K562 (cell line): Measurements from ENCODE around the gene DIAPH3. TPM values are rescaled to one million over a fixed set of nuclear protein-coding genes. Genes with fewer than 3 reads are reported as not detected.
"Not testable (repeated sequence)": the region's sequence is repeated elsewhere in the genome, so short reads cannot be mapped to it uniquely, and the experiment has no call there.

ENCODE experiments used
- ATAC-seq: fragments of 200-7000 bp; cut with Tn5 transposase; 3 replicates; pipeline ENCODE4 v1.9.1; 2020; ENCODE audit warnings: moderate library complexity
- BruUV-seq: library from RNA; stranded (reverse); fragments of 400-500 nt; replicated peaks from 2 replicates; lab custom pipeline; 2021; lab: Mats Ljungman, UMichigan
- CTCF ChIA-PET: fragments of 300-600 bp; formaldehyde crosslinking; extraction: SDS; loops from one replicate; lab custom pipeline; 2021; ENCODE audit warnings: low intra/inter-chr PET ratio; lab: Yijun Ruan, JAX
- POLR2A ChIA-PET: fragments of 300-600, 350-650 bp; sonication (Branson Sonifier 250); formaldehyde crosslinking; extraction: SDS; loops from one replicate; lab custom pipeline; 2021; ENCODE audit warnings: antibody characterized with exemption, inconsistent platforms; lab: Yijun Ruan, JAX
- DNase-seq, 4 experiments: peaks; one replicate each; pipeline versions ENCODE4 v3.0.0 to v3.0.0-alpha.2; 2011 to 2018; ENCODE audit warnings: low spot score in 3 of 4, mixed read lengths in 3 of 4; ENCODE audit errors: extremely low read depth in 1 of 4
- FAIRE-seq: peaks from 2 replicates; lab custom pipeline; 2011; peaks lifted over from hg19 to GRCh38; lab: Jason Lieb, UNC
- H2AFZ ChIP-seq: 2 replicates; pipeline ENCODE4 v1.6.0; 2011; ENCODE audit warnings: low read depth, low read length, control low read depth, inconsistent platforms
- H3K27ac ChIP-seq: fragments of 200-600 bp; 3 replicates; pipeline ENCODE4 v1.8.0; 2011; ENCODE audit warnings: low read depth, mild to moderate bottlenecking, control low read depth, inconsistent platforms, low read length, moderate library complexity, mixed read lengths; ENCODE audit errors: extremely low read depth
- H3K27me3 ChIP-seq, 2 experiments: fragments of 300-600 bp in 1 of 2; 2 replicates in 1 of 2; 3 replicates in 1 of 2; pipeline versions ENCODE4 v1.6.0 to v1.8.0; 2011; ENCODE audit warnings: inconsistent platforms in 2 of 2, low read length in 2 of 2, mild to moderate bottlenecking in 1 of 2, mixed read lengths in 1 of 2, moderate library complexity in 1 of 2; ENCODE audit not compliant: control insufficient read depth in 2 of 2, insufficient read depth in 2 of 2
- H3K36me3 ChIP-seq: fragments of 300-600 bp; 3 replicates; pipeline ENCODE4 v1.8.0; 2011; ENCODE audit warnings: mild to moderate bottlenecking, low read length, inconsistent platforms; ENCODE audit not compliant: control insufficient read depth, insufficient read depth
- H3K4me1 ChIP-seq, 2 experiments: fragments of 200-600 bp in 1 of 2; replicated peaks in 1 of 2; 2 replicates in 1 of 2; 3 replicates in 1 of 2; pipeline versions ENCODE4 v1.5.1 to v1.8.0; 2011; ENCODE audit warnings: inconsistent platforms in 2 of 2, low read length in 2 of 2, mild to moderate bottlenecking in 1 of 2, mixed read lengths in 1 of 2, moderate library complexity in 1 of 2; ENCODE audit not compliant: control insufficient read depth in 2 of 2, insufficient read depth in 2 of 2
- H3K4me2 ChIP-seq: 2 replicates; pipeline ENCODE4 v1.6.1; 2011; ENCODE audit warnings: low read length, control low read depth, inconsistent platforms, mixed read lengths; ENCODE audit not compliant: insufficient read depth
- H3K4me3 ChIP-seq: fragments of 200-600 bp; sonication (generic), shearing (Covaris generic); 2 replicates; pipeline ENCODE4 v1.5.1; 2016; ENCODE audit warnings: control low read depth, inconsistent platforms
- H3K79me2 ChIP-seq: fragments of 200-600 bp; 3 replicates; pipeline ENCODE4 v1.8.0; 2011; ENCODE audit warnings: low read length, inconsistent platforms; ENCODE audit not compliant: control insufficient read depth, insufficient read depth
- H3K9ac ChIP-seq, 2 experiments: 2 replicates each; pipeline versions ENCODE4 v1.6.0 to v1.6.1; 2011; ENCODE audit warnings: low read depth in 2 of 2, low read length in 2 of 2, control low read depth in 1 of 2, inconsistent platforms in 1 of 2, mild to moderate bottlenecking in 1 of 2, mixed read lengths in 1 of 2; ENCODE audit not compliant: insufficient read depth in 1 of 2
- H3K9me1 ChIP-seq: one replicate; pipeline ENCODE4 v1.6.0; 2011; ENCODE audit warnings: inconsistent platforms, mild to moderate bottlenecking, low read length, moderate library complexity; ENCODE audit not compliant: control insufficient read depth, insufficient read depth
- H3K9me3 ChIP-seq: replicated peaks from 2 replicates; pipeline ENCODE4 v1.5.1; 2011; ENCODE audit warnings: low read depth, low read length, inconsistent platforms; ENCODE audit not compliant: control insufficient read depth, insufficient read depth
- H4K20me1 ChIP-seq: replicated peaks from 2 replicates; pipeline ENCODE4 v1.6.1; 2011; ENCODE audit warnings: low read length, inconsistent platforms, mixed read lengths; ENCODE audit not compliant: control insufficient read depth, insufficient read depth
- FOXJ2 ChIP-seq: fragments of 200-800 bp; sonication (Bioruptor generic); IDR thresholded peaks from 2 replicates; pipeline ENCODE4 v1.6.1; 2016; ENCODE audit warnings: missing genetic modification characterization, missing compliant biosample characterization
- ZNF76 ChIP-seq: fragments of 250-450 bp; sonication (Bioruptor Pico); IDR thresholded peaks from 2 replicates; pipeline ENCODE4 v1.4.0; 2020; ENCODE audit warnings: mild to moderate bottlenecking, moderate library complexity, borderline replicate concordance
- WGBS: fragments of 100-300 bp; shearing (Covaris generic); methylation state at CpG from one replicate; pipeline ENCODE4 v1.1.6; 2016; ENCODE audit warnings: low coverage, mixed read lengths; ENCODE audit not compliant: insufficient coverage; ENCODE audit errors: missing lambda C conversion rate; 5-methylcytosine and 5-hydroxymethylcytosine counted together
- in situ Hi-C: fragments of 300-500 bp; cut with MboI; formaldehyde crosslinking; loops from 4 replicates; pipeline ENCODE4 v1.15.0; 2018; ENCODE audit warnings: inconsistent platforms, mixed read lengths
- intact Hi-C: fragments of 100-400 bp; cut with micrococcal nuclease; formaldehyde crosslinking; loops from 2 replicates; pipeline ENCODE4 v1.14.2; 2022
- polyA plus RNA-seq, 8 experiments: library from polyadenylated mRNA; depleted of rRNA in 4 of 8; stranded (reverse) in 5 of 8; unstranded in 3 of 8; fragments of >200 nt; fragmentation: Nextera tagmentation in 2 of 8; fragmentation: Illumina TruSeq in 1 of 8; extraction: Ambion mirVana in 2 of 8; extraction: Trizol in 1 of 8; gene quantifications; 2 replicates each; pipeline versions ENCODE4 v1.2.1 to v1.2.3, GENCODE V29; 2011 to 2014; ENCODE audit warnings: inconsistent platforms in 1 of 8, missing spikeins in 1 of 8
- total RNA-seq, 7 experiments: library from RNA; depleted of rRNA in 6 of 7; stranded (reverse); fragments of >200 nt in 6 of 7; fragmentation: Illumina TruSeq in 2 of 7; extraction: Trizol in 2 of 7; gene quantifications; 2 replicates each; pipeline versions ENCODE4 v1.2.1 to v1.2.3, GENCODE V29; 2011 to 2021; ENCODE audit warnings: low replicate concordance in 1 of 7

The DIAPH3 gene
- total and polyA plus RNA-seq, 9 of the 15 experiments (the other 6 are each of a cell fraction or from before 2014, with no cell fraction given): 9.0 to 18.7 (median 14.7) TPM

- no TSS peak for BruUV-seq
- POLR2A ChIA-PET: no interaction called here
- H2AFZ ChIP-seq: no peak overlapping the region
- WGBS: 61% methylated on average over 4 of the region's 4 CpGs
- H3K36me3 ChIP-seq: no peaks in the 10 kb centered on the region
- FAIRE-seq: no peak
- TF ChIP-seq FOXJ2 (peak; percentile 48; the same call in 1 of the 2 replicates), ZNF76 (no peak)
- H3K79me2 ChIP-seq: no peaks in the 10 kb centered on the region
- in situ Hi-C loops: no loop called here
- H3K9me1 ChIP-seq: no peaks in the 10 kb centered on the region
- H3K4me3 ChIP-seq: no peak overlapping the region
- CTCF ChIA-PET: no interaction called here
- ATAC-seq: no peak
- peaks cover 0 to 6% of the 10 kb centered on the region in 2 experiments; a peak in 1 of 5 replicates for H3K4me1 ChIP-seq
- no peaks in the 10 kb centered on the region for H3K27me3 ChIP-seq
- H4K20me1 ChIP-seq: no peaks in the 10 kb centered on the region
- no peaks in the 10 kb centered on the region for H3K9me3 ChIP-seq
- no peak overlapping the region for H3K4me2 ChIP-seq
- no peak overlapping the region for H3K9ac ChIP-seq
- intact Hi-C loops: no loop called here
- no peak overlapping the region for H3K27ac ChIP-seq
- DNase-seq: no peak
Measured at GRCh38 chr13:60210510-60211330, 47.0 kb upstream of the DIAPH3 start.

GRCh38 chr13:60205499-60205898 is 41.8 kb upstream of the DIAPH3 start:
- 73% methylated on average over 7 of the region's 10 CpGs for WGBS
- POLR2A ChIA-PET, intact Hi-C loops, H3K4me2 ChIP-seq, FAIRE-seq, H3K9me3 ChIP-seq, H3K36me3 ChIP-seq, CTCF ChIA-PET, ATAC-seq, BruUV-seq, H3K4me3 ChIP-seq, H3K27ac ChIP-seq, H3K4me1 ChIP-seq, H3K27me3 ChIP-seq, DNase-seq, H4K20me1 ChIP-seq, H2AFZ ChIP-seq, H3K79me2 ChIP-seq, H3K9ac ChIP-seq, H3K9me1 ChIP-seq, in situ Hi-C loops: not testable (repeated sequence)
